GM12872 (cell line): Measurements from ENCODE around the gene RFPL1.
A peak's percentile ranks its signal among the peaks of the same experiment; 100 is the strongest.

Experiments
- TF ChIP-seq, protein P1 (sequence below): IDR thresholded peaks from 3 replicates; pipeline ENCODE4 v1.5.1; 2011; ENCODE audit warnings: low read depth, mild to moderate bottlenecking, low read length, moderate library complexity; ENCODE audit not compliant: insufficient read depth

The RFPL1 gene

GRCh38 chr22:29459773-29460172 lies 21.4 kb downstream of the RFPL1 start:
- TF ChIP-seq, protein P1, sequence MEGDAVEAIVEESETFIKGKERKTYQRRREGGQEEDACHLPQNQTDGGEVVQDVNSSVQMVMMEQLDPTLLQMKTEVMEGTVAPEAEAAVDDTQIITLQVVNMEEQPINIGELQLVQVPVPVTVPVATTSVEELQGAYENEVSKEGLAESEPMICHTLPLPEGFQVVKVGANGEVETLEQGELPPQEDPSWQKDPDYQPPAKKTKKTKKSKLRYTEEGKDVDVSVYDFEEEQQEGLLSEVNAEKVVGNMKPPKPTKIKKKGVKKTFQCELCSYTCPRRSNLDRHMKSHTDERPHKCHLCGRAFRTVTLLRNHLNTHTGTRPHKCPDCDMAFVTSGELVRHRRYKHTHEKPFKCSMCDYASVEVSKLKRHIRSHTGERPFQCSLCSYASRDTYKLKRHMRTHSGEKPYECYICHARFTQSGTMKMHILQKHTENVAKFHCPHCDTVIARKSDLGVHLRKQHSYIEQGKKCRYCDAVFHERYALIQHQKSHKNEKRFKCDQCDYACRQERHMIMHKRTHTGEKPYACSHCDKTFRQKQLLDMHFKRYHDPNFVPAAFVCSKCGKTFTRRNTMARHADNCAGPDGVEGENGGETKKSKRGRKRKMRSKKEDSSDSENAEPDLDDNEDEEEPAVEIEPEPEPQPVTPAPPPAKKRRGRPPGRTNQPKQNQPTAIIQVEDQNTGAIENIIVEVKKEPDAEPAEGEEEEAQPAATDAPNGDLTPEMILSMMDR, result no peak

GRCh38 chr22:29461263-29461662 lies 22.9 kb downstream of the RFPL1 start:
- TF ChIP-seq, protein P1, result no peak

GRCh38 chr22:29463629-29464028 lies 25.2 kb downstream of the RFPL1 start:
- TF ChIP-seq, protein P1, result no peak

DNA sequence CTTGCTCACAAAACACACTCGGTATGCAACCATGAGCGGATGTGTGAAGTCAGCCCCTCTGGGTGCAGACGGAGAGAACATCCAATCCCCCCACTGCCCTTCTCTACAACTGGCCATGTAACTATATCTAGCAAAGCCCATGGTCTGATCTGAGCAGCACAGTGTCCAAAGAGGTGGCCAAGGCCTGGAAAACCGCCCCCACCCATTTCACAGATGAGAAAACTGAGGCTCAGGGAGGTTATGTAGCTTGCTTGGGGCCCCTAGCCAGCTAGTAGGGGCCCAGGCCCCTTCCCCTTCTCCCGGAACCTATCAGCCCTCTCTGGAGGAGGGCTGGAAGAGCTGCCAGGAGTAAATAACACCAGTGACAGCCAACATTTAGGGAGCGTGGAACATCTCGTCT lies 26.2 kb downstream of the RFPL1 start:
- TF ChIP-seq, protein P1, result no peak

DNA sequence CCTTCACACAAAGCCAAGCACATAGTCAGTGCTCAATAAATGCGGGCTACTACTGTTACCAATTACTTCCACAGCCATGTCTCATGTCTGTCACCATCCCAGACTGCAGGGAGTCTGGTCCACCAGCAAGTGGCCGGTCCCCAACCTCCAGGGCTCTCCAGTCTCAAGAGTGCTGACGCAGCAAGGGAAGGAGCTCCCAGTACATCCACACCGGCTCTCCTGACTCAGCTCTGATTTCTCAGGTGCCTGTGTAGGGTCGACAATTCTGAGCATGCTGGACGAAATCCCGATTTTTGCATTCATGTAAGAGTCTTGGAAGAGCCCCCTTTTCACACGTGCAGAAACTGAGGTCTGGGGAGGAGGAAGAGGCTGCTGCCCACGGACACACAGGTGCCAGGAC lies 31.4 kb downstream of the RFPL1 start:
- TF ChIP-seq, protein P1, result no peak

GRCh38 chr22:29470159-29470855 lies 31.9 kb downstream of the RFPL1 start:
- TF ChIP-seq, protein P1, result peak; percentile 91

- TF ChIP-seq, protein P1, result no peak
Measured at GRCh38 chr22:29473001-29473400, 34.6 kb downstream of the RFPL1 start.
